HepG2 (cell line): ENCODE results near the gene TTC38. TPM values are rescaled to one million over a fixed set of nuclear protein-coding genes. Genes with fewer than 3 reads are reported as not detected.

Experiments used
- ATAC-seq: fragments of 200-7000 bp; cut with Tn5 transposase; 3 replicates; pipeline ENCODE4 v1.9.1; 2020; ENCODE audit warnings: mild to moderate bottlenecking, moderate library complexity
- BruUV-seq: library from RNA; stranded (reverse); fragments of 400-500 nt; replicated peaks from 2 replicates; lab custom pipeline; 2021; lab: Mats Ljungman, UMichigan
- CTCF ChIA-PET: fragments of 300-600 bp; formaldehyde crosslinking; extraction: SDS; loops from one replicate; lab custom pipeline; 2021; ENCODE audit warnings: low total read pairs, inconsistent platforms, low intra/inter-chr PET ratio; lab: Yijun Ruan, JAX
- POLR2A ChIA-PET: fragments of 350-600 bp; sonication (Branson Sonifier 250); formaldehyde crosslinking; loops from one replicate; lab custom pipeline; 2020; ENCODE audit warnings: antibody characterized with exemption, inconsistent platforms; lab: Yijun Ruan, JAX
- DNase-seq: peaks from one replicate; pipeline ENCODE4 v3.0.0-alpha.2; 2015; ENCODE audit warnings: low spot score
- FAIRE-seq: peaks from 3 replicates; lab custom pipeline; 2011; peaks lifted over from hg19 to GRCh38; lab: Jason Lieb, UNC
- H2AFZ ChIP-seq: one replicate; pipeline ENCODE4 v1.6.1; 2011; ENCODE audit warnings: low read length, inconsistent platforms
- H3K27ac ChIP-seq: fragments of 300-600 bp; 3 replicates; pipeline ENCODE4 v1.8.0; 2011; ENCODE audit warnings: mixed run types, mild to moderate bottlenecking, mixed read lengths, low read length, inconsistent platforms; ENCODE audit not compliant: insufficient read depth; ENCODE audit errors: extremely low read length
- H3K27me3 ChIP-seq, 2 experiments: fragments of 200-600 bp in 1 of 2; 2 replicates in 1 of 2; 3 replicates in 1 of 2; pipeline versions ENCODE4 v1.6.0 to v1.8.0; 2011; ENCODE audit warnings: low read length in 2 of 2, mild to moderate bottlenecking in 2 of 2, moderate library complexity in 2 of 2, inconsistent platforms in 1 of 2; ENCODE audit not compliant: insufficient read depth in 2 of 2, control insufficient read depth in 1 of 2
- H3K36me3 ChIP-seq, 2 experiments: fragments of 200-600 bp in 1 of 2; replicated peaks in 1 of 2; 2 replicates in 1 of 2; 3 replicates in 1 of 2; pipeline versions ENCODE4 v1.5.1 to v1.8.0; 2011; ENCODE audit warnings: low read length in 2 of 2, inconsistent platforms in 1 of 2; ENCODE audit not compliant: insufficient read depth in 2 of 2, control insufficient read depth in 1 of 2
- H3K4me1 ChIP-seq: 2 replicates; pipeline ENCODE4 v1.5.1; 2012; ENCODE audit warnings: low read length, inconsistent platforms; ENCODE audit not compliant: insufficient read depth
- H3K4me2 ChIP-seq: 2 replicates; pipeline ENCODE4 v1.6.0; 2011; ENCODE audit warnings: low read depth, low read length, inconsistent platforms
- H3K4me3 ChIP-seq, 3 experiments: fragments of 200-600 bp in 1 of 3; sonication (generic), shearing (Covaris generic) in 1 of 3; replicated peaks in 1 of 3; 2 replicates each; pipeline ENCODE4 v1.5.1; 2011 to 2016; ENCODE audit warnings: low read length in 3 of 3, inconsistent platforms in 2 of 3, low read depth in 2 of 3, mild to moderate bottlenecking in 2 of 3, control low read depth in 1 of 3, mixed read lengths in 1 of 3; ENCODE audit not compliant: insufficient read depth in 1 of 3
- H3K79me2 ChIP-seq: one replicate; pipeline ENCODE4 v1.6.1; 2011; ENCODE audit warnings: low read length, inconsistent platforms; ENCODE audit not compliant: insufficient read depth
- H3K9ac ChIP-seq: 2 replicates; pipeline ENCODE4 v1.6.0; 2011; ENCODE audit warnings: mild to moderate bottlenecking, low read depth, low read length, inconsistent platforms; ENCODE audit not compliant: insufficient read depth
- H3K9me3 ChIP-seq: 2 replicates; pipeline ENCODE4 v1.5.1; 2012; ENCODE audit warnings: mild to moderate bottlenecking, low read length
- H4K20me1 ChIP-seq: 2 replicates; pipeline ENCODE4 v1.6.0; 2011; ENCODE audit warnings: inconsistent platforms, mild to moderate bottlenecking, low read length, moderate library complexity; ENCODE audit not compliant: insufficient read depth
- HIC2 ChIP-seq: sonication (generic); formaldehyde crosslinking; IDR thresholded peaks from 2 replicates; pipeline ENCODE4 v1.9.0; 2022; ENCODE audit warnings: low read depth, missing genetic modification reagents
- KDM1A ChIP-seq: IDR thresholded peaks from 2 replicates; pipeline ENCODE4 v1.6.1; 2016; ENCODE audit warnings: missing compliant biosample characterization
- POGK ChIP-seq: sonication (generic); formaldehyde crosslinking; conservative IDR thresholded peaks from 2 replicates; pipeline ENCODE4 v1.8.0; 2022; ENCODE audit warnings: mild to moderate bottlenecking, moderate library complexity, missing genetic modification reagents
- SIX1 ChIP-seq: sonication (generic); formaldehyde crosslinking; IDR thresholded peaks from 2 replicates; pipeline ENCODE4 v1.4.0; 2020; ENCODE audit warnings: missing genetic modification reagents, borderline replicate concordance
- SMAD3 ChIP-seq: sonication (generic); formaldehyde crosslinking; IDR thresholded peaks from 2 replicates; pipeline ENCODE4 v1.4.0; 2020; ENCODE audit warnings: missing genetic modification reagents
- ZNF101 ChIP-seq: sonication (generic); formaldehyde crosslinking; IDR thresholded peaks from 2 replicates; pipeline ENCODE4 v1.4.0; 2020; ENCODE audit warnings: mild to moderate bottlenecking, low read depth, missing genetic modification reagents, borderline replicate concordance
- ZNF367 ChIP-seq: sonication (generic); formaldehyde crosslinking; IDR thresholded peaks from 2 replicates; pipeline ENCODE4 v1.4.0; 2020; ENCODE audit warnings: missing genetic modification reagents, borderline replicate concordance
- ZNF678 ChIP-seq: sonication (generic); formaldehyde crosslinking; IDR thresholded peaks from 2 replicates; pipeline ENCODE4 v1.4.0; 2020; ENCODE audit warnings: mild to moderate bottlenecking, missing genetic modification reagents
- ZNF737 ChIP-seq: sonication (generic); formaldehyde crosslinking; IDR thresholded peaks from 2 replicates; pipeline ENCODE4 v1.5.0; 2020; ENCODE audit warnings: missing genetic modification reagents, mild to moderate bottlenecking, borderline replicate concordance
- WGBS: methylation state at CpG from one replicate; pipeline ENCODE4 v1.1.6; 2017; ENCODE audit warnings: low lambda C conversion rate; 5-methylcytosine and 5-hydroxymethylcytosine counted together
- in situ Hi-C: cut with HindIII; loops from 2 replicates; pipeline ENCODE4 v1.10.0; 2017; ENCODE audit warnings: low pct_unique_long_range_greater_than_20kb; ENCODE audit not compliant: extremely low pct_ligation_motif_present
- intact Hi-C: fragments of 100-400 bp; cut with micrococcal nuclease; formaldehyde crosslinking; loops from one replicate; pipeline ENCODE4 v1.10.0; 2022; ENCODE audit not compliant: unreplicated experiment
- polyA plus RNA-seq, 8 experiments: library from polyadenylated mRNA; depleted of rRNA in 3 of 8; stranded (reverse) in 7 of 8; unstranded in 1 of 8; fragments of >200 nt; fragmentation: Illumina TruSeq in 4 of 8; extraction: Trizol in 4 of 8; gene quantifications; 2 replicates each; pipeline versions ENCODE4 v1.2.1 to v1.2.3, GENCODE V29; 2011 to 2016; ENCODE audit warnings: low read depth in 4 of 8, missing spikeins in 1 of 8, mixed read lengths in 1 of 8; ENCODE audit not compliant: insufficient read depth in 1 of 8
- total RNA-seq, 5 experiments: library from RNA; depleted of rRNA; stranded (reverse); fragments of >200 nt; fragmentation: Illumina TruSeq; extraction: Trizol; gene quantifications; 2 replicates each; pipeline ENCODE4 v1.2.3, GENCODE V29; 2016; ENCODE audit warnings: low read depth in 1 of 5
- TF ChIP-seq, protein P1 (sequence below): sonication (generic); formaldehyde crosslinking; IDR thresholded peaks from 2 replicates; pipeline ENCODE4 v1.4.0; 2020; ENCODE audit warnings: missing genetic modification reagents, mild to moderate bottlenecking, borderline replicate concordance

The TTC38 gene
- total and polyA plus RNA-seq, 2 of the 13 experiments (the other 11 are each of a cell fraction or from before 2014, with no cell fraction given): 101 to 105 TPM

GRCh38 chr22:46240073-46240472, 27.7 kb upstream of the TTC38 start:
- Histone ChIP-seq H3K79me2 (no peaks in the 10 kb centered on the region), H4K20me1 (no peaks in the 10 kb centered on the region), H3K36me3 (peaks cover 7 to 27% of the 10 kb centered on the region in 2 experiments; a peak in 4 of 5 replicates), H3K27ac (no peak overlapping the region), H3K9ac (no peak overlapping the region), H3K4me2 (no peak overlapping the region), H3K9me3 (no peaks in the 10 kb centered on the region), H3K4me3 (no peak overlapping the region), H2AFZ (no peak overlapping the region), H3K4me1 (peaks cover 14% of the 10 kb centered on the region), H3K27me3 (no peaks in the 10 kb centered on the region)
- POLR2A ChIA-PET: no interaction called here
- in situ Hi-C loops (no loop called here), intact Hi-C loops (no loop called here)
- DNase-seq (no peak), ATAC-seq (no peak), FAIRE-seq (no peak)
- WGBS: 90% methylated on average over 2 of the region's 2 CpGs
- TF ChIP-seq, protein P1, sequence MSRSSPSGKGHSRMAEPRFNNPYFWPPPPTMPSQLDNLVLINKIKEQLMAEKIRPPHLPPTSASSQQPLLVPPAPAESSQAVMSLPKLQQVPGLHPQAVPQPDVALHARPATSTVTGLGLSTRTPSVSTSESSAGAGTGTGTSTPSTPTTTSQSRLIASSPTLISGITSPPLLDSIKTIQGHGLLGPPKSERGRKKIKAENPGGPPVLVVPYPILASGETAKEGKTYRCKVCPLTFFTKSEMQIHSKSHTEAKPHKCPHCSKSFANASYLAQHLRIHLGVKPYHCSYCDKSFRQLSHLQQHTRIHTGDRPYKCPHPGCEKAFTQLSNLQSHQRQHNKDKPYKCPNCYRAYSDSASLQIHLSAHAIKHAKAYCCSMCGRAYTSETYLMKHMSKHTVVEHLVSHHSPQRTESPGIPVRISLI (CRISPR knock-in tag): no peak
- TF ChIP-seq SIX1: no peak
- no peak for TF ChIP-seq KDM1A
- no peak for TF ChIP-seq SMAD3 (CRISPR knock-in tag)
- TF ChIP-seq ZNF678 (CRISPR knock-in tag): no peak
- TF ChIP-seq ZNF367 (CRISPR knock-in tag): no peak
- no peak for TF ChIP-seq POGK (CRISPR knock-in tag)
- TF ChIP-seq HIC2: no peak
- TF ChIP-seq ZNF737 (CRISPR knock-in tag): no peak
- no peak for TF ChIP-seq ZNF101 (CRISPR knock-in tag)
- no TSS peak for BruUV-seq
- CTCF ChIA-PET: no interaction called here
